ENCODE results near the gene HADHB.
"Not testable (repeated sequence)": the region's sequence is repeated elsewhere in the genome, so short reads cannot be mapped to it uniquely, and the experiment has no call there.

Gene HADHB

DNA sequence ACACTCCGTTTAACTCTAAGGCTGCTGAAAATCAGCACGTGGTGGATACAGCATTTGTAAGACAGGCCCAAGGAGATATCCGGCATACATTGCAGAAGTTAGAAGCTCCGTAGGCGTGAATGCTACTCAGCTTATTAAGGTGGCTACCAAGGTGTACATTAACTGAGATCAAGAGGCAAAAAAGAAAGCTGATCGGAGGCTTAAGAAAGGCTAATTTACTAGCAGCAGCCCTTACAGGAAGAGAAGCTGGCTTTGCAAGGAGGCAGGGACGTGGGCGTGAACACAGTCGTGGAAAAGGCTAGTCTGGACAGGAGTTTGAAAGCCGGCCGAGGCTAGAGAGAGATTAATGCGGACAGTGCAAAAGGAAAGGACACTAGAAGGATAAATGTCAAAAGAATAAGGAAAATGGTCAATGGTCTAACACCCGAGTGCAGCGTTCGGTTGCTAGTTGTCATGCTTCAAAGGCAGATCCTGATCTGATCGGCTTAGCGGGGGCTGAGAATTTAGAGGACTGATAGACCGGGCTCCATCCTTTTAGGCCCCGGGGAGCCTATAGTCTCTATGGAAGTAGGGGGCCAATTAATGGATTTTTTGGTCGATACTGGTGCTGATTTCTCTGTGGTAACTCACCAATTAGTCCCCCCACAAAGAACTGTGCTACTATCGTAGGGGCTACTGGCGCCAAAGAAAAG lies 55.6 kb downstream of the HADHB start:
- Mint-ChIP-seq H3K9me3 (no peaks in the 10 kb centered on the region), H3K36me3 (ENCODE audit: low read depth) (no peaks in the 10 kb centered on the region), H3K4me1 (peaks cover 7% of the 10 kb centered on the region)

DNA sequence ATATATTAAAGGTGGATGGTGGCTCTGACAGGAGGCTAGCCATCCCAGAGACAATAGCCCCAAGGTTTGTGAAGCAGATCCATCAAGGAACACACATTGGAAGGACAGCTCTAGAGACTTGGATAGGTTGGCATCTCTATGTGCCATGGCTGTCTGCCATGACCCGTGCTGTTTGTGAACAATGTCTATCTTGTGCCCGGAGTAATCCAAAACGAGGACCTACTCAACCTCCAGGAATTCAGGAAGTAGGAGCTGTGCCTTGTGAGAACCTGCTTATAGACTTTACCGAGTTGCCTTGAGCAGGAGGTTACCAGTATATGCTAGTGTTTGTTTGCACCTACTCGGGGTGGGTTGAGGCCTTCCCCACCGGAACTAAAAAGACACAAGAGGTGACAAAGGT lies 58.1 kb downstream of the HADHB start:
- TF ChIP-seq, protein P1, sequence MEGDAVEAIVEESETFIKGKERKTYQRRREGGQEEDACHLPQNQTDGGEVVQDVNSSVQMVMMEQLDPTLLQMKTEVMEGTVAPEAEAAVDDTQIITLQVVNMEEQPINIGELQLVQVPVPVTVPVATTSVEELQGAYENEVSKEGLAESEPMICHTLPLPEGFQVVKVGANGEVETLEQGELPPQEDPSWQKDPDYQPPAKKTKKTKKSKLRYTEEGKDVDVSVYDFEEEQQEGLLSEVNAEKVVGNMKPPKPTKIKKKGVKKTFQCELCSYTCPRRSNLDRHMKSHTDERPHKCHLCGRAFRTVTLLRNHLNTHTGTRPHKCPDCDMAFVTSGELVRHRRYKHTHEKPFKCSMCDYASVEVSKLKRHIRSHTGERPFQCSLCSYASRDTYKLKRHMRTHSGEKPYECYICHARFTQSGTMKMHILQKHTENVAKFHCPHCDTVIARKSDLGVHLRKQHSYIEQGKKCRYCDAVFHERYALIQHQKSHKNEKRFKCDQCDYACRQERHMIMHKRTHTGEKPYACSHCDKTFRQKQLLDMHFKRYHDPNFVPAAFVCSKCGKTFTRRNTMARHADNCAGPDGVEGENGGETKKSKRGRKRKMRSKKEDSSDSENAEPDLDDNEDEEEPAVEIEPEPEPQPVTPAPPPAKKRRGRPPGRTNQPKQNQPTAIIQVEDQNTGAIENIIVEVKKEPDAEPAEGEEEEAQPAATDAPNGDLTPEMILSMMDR (IDR thresholded peaks at IDR 0.05; ENCODE audit: unreplicated experiment in 3 of 3) = no peak
- Mint-ChIP-seq H3K36me3 (ENCODE audit: low read depth) (no peaks in the 10 kb centered on the region), H3K4me3 (no peak overlapping the region), H3K4me1 (peaks cover 11% of the 10 kb centered on the region), H3K27me3 (ENCODE audit: low read depth) (no peaks in the 10 kb centered on the region), H3K9me3 (no peaks in the 10 kb centered on the region), H3K27ac (no peak overlapping the region)

More for the DNA sequence above, 55.6 kb downstream of the HADHB start:
- peaks cover 8% of the 10 kb centered on the region for H3K27me3 Mint-ChIP-seq (ENCODE audit: low read depth)
- no peak overlapping the region for H3K27ac Mint-ChIP-seq
- TF ChIP-seq, protein P1 (IDR thresholded peaks at IDR 0.05; ENCODE audit: unreplicated experiment in 3 of 3) = no peak
- no peak overlapping the region for H3K4me3 Mint-ChIP-seq

DNA sequence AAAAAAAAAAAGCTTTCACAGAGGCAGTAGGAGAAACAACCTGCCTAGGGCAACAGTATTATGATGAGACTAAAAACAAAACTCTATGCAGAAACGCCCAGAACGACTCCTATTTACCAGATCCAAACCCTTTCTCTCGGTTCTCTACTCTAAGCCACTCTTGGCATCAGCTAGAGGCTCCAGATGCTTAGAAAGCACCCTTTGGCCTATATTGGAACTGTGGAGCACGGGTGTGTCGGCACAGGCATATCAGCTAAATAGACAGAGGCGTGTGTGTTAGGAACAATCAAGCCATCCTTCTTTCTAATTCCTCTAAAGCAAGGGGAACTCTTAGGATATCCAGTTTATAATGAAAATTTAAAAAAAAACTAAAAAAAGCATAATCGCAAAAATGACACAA lies 60.4 kb downstream of the HADHB start:
- H3K27me3 Mint-ChIP-seq (ENCODE audit: low read depth); H3K36me3 Mint-ChIP-seq (ENCODE audit: low read depth); H3K9me3 Mint-ChIP-seq; H3K4me3 Mint-ChIP-seq: not testable (repeated sequence)
- Mint-ChIP-seq H3K4me1 (peaks cover 11% of the 10 kb centered on the region), H3K27ac (peak overlapping the region in 2 of 3 experiments; percentile 48 to 53)

DNA sequence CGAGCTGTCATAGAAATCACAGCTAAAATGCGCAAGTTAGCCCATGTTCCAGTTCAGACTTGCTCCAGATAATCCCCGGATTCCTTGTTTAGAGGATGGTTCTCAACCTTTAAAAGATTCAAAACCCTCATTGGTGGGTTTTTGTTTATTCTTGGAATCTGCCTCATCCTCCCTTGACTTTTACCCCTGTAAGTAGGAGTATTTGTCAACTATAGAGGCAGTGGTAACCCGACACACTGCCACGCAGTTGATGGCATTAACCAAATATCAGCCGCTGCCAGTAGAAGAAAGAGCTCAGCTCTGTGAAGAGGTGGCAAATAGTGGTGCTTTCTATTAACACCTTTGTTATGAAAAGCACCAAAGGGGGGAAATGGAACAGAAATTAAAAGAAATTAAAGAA lies 60.8 kb downstream of the HADHB start:
- TF ChIP-seq, protein P1 (IDR thresholded peaks at IDR 0.05; ENCODE audit: unreplicated experiment in 3 of 3) = no peak
- H3K36me3 Mint-ChIP-seq (ENCODE audit: low read depth) = no peaks in the 10 kb centered on the region
- no peaks in the 10 kb centered on the region for H3K27me3 Mint-ChIP-seq (ENCODE audit: low read depth)
- no peak overlapping the region for H3K4me3 Mint-ChIP-seq
- H3K9me3 Mint-ChIP-seq = no peaks in the 10 kb centered on the region
- peak overlapping the region; percentile 47 to 85 (median 53) for H3K27ac Mint-ChIP-seq
- peaks cover 11% of the 10 kb centered on the region for H3K4me1 Mint-ChIP-seq

DNA sequence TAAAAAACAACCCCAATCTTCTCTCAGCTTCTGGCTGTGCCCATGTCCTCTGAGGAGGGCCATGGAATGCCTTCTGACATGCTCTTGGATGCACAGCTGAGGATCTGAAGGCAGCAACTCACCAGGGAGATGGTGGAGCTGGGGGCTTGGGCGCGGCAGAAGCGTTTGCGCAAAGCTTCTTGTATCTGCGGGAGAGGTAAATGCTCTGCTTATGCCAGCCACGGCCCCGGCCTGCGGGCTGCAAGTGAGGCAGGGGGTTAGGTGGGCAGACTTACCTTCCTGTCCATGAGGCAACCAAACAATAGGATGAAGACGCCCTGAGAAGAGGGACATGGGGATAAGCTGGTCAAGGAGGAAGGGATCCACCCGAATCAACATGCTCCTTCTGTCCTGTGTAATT lies 65.2 kb downstream of the HADHB start:
- Mint-ChIP-seq H3K27ac (no peak overlapping the region), H3K4me3 (no peak overlapping the region), H3K27me3 (ENCODE audit: low read depth) (peaks cover 5% of the 10 kb centered on the region), H3K4me1 (peaks cover 11% of the 10 kb centered on the region), H3K9me3 (no peaks in the 10 kb centered on the region), H3K36me3 (ENCODE audit: low read depth) (no peaks in the 10 kb centered on the region)
- TF ChIP-seq, protein P1 (IDR thresholded peaks at IDR 0.05; ENCODE audit: unreplicated experiment in 3 of 3) = no peak

DNA sequence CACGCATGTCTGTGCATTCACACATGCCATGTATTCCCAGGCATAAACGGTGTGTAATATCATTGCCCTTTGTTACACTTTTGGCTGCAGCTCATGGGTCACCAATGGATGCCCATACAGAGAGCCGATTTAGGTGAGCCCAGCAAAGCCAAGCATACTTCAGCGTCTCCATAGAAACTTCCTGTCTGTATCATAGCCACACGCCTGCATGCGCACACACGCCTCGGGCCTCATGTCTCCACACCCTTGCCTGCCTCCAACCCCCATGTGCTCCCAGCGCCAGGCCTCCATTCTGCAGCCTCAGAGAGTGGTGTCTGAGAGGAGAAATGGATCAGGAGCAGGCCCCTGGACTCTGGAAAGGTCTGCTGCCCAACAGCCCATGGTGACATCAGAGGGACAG lies 67.7 kb downstream of the HADHB start:
- Mint-ChIP-seq H3K9me3 (no peaks in the 10 kb centered on the region), H3K36me3 (ENCODE audit: low read depth) (no peaks in the 10 kb centered on the region), H3K4me3 (no peak overlapping the region), H3K27ac (no peak overlapping the region), H3K4me1 (peaks cover 7% of the 10 kb centered on the region), H3K27me3 (ENCODE audit: low read depth) (peaks cover 9% of the 10 kb centered on the region)
- TF ChIP-seq, protein P1 (IDR thresholded peaks at IDR 0.05; ENCODE audit: unreplicated experiment in 3 of 3) = no peak
